Liver (tissue), 9 donors: Measurements from ENCODE around the gene C4orf17. TPM values are rescaled to one million over a fixed set of nuclear protein-coding genes. Genes with fewer than 3 reads are reported as not detected.

Experiments used
- DNase-seq: peaks from one replicate; pipeline ENCODE4 v3.0.0-alpha.2; 2017; ENCODE audit warnings: low spot score
- H3K27ac ChIP-seq, 2 donors: one replicate each; pipeline ENCODE4 v1.7.0; 2013; ENCODE audit warnings: inconsistent platforms in 2 of 2, low read length in 2 of 2, control low read depth in 1 of 2, low read depth in 1 of 2, mild to moderate bottlenecking in 1 of 2
- H3K27me3 ChIP-seq, 4 donors: one replicate each; pipeline versions ENCODE4 v1.6.1 to v1.7.0; 2013; ENCODE audit warnings: low read length in 3 of 4, inconsistent platforms in 1 of 4, mild to moderate bottlenecking in 1 of 4, moderate library complexity in 1 of 4; ENCODE audit not compliant: control insufficient read depth in 4 of 4, insufficient read depth in 4 of 4
- H3K36me3 ChIP-seq, 4 donors: one replicate each; pipeline versions ENCODE4 v1.6.1 to v1.7.0; 2013; ENCODE audit warnings: low read length in 3 of 4, mild to moderate bottlenecking in 3 of 4, low read depth in 1 of 4, moderate library complexity in 1 of 4; ENCODE audit not compliant: control insufficient read depth in 4 of 4, insufficient read depth in 3 of 4
- H3K4me1 ChIP-seq, 4 donors: one replicate each; pipeline versions ENCODE4 v1.6.1 to v1.7.0; 2013; ENCODE audit warnings: low read length in 3 of 4, mild to moderate bottlenecking in 3 of 4, moderate library complexity in 1 of 4; ENCODE audit not compliant: control insufficient read depth in 4 of 4, insufficient read depth in 4 of 4
- H3K4me3 ChIP-seq, 3 donors: one replicate each; pipeline versions ENCODE4 v1.6.1 to v1.7.0; 2013; ENCODE audit warnings: low read length in 3 of 3, control low read depth in 1 of 3, low read depth in 1 of 3, mild to moderate bottlenecking in 1 of 3
- H3K9ac ChIP-seq, 2 donors: one replicate each; pipeline ENCODE4 v1.7.0; 2013; ENCODE audit warnings: low read length in 2 of 2, mild to moderate bottlenecking in 2 of 2, moderate library complexity in 2 of 2, control low read depth in 1 of 2, low read depth in 1 of 2
- H3K9me3 ChIP-seq, 4 donors: one replicate each; pipeline versions ENCODE4 v1.6.1 to v1.7.0; 2013; ENCODE audit warnings: low read length in 3 of 4; ENCODE audit not compliant: control insufficient read depth in 4 of 4
- ATF3 ChIP-seq: IDR thresholded peaks from 2 replicates; pipeline ENCODE4 v1.6.1; 2016; ENCODE audit warnings: antibody characterized with exemption
- EGR1 ChIP-seq, 2 donors: IDR thresholded peaks; 2 replicates each; pipeline ENCODE4 v1.6.1; 2016 to 2018; ENCODE audit warnings: antibody characterized with exemption in 2 of 2, low read depth in 2 of 2
- FOXA1 ChIP-seq: IDR thresholded peaks from 2 replicates; pipeline ENCODE4 v1.6.1; 2016; ENCODE audit warnings: antibody characterized with exemption
- FOXA2 ChIP-seq: IDR thresholded peaks from 2 replicates; pipeline ENCODE4 v1.6.1; 2016; ENCODE audit warnings: antibody characterized with exemption
- GABPA ChIP-seq, 2 donors: IDR thresholded peaks in 1 of 2; conservative IDR thresholded peaks in 1 of 2; 2 replicates each; pipeline ENCODE4 v1.6.1; 2016; ENCODE audit warnings: antibody characterized with exemption in 2 of 2, mild to moderate bottlenecking in 1 of 2, moderate library complexity in 1 of 2
- HNF4A ChIP-seq, 2 donors: conservative IDR thresholded peaks; 2 replicates each; pipeline ENCODE4 v1.6.1; 2016; ENCODE audit warnings: antibody characterized with exemption in 2 of 2, mild to moderate bottlenecking in 2 of 2
- HNF4G ChIP-seq: IDR thresholded peaks from 2 replicates; pipeline ENCODE4 v1.6.1; 2016; ENCODE audit warnings: antibody characterized with exemption
- JUND ChIP-seq, 2 donors: IDR thresholded peaks; 2 replicates each; pipeline ENCODE4 v1.6.1; 2016; ENCODE audit warnings: antibody characterized with exemption in 2 of 2
- NR2F2 ChIP-seq: IDR thresholded peaks from 2 replicates; pipeline ENCODE4 v1.6.1; 2016; ENCODE audit warnings: antibody characterized with exemption
- RAD21 ChIP-seq, 2 donors: IDR thresholded peaks; 2 replicates each; pipeline ENCODE4 v1.6.1; 2016; ENCODE audit warnings: antibody characterized with exemption in 2 of 2, mild to moderate bottlenecking in 2 of 2
- REST ChIP-seq: IDR thresholded peaks from 2 replicates; pipeline ENCODE4 v1.6.1; 2016; ENCODE audit warnings: antibody characterized with exemption, mild to moderate bottlenecking
- RXRA ChIP-seq, 2 donors: IDR thresholded peaks; 2 replicates each; pipeline ENCODE4 v1.6.1; 2017 to 2018; ENCODE audit warnings: antibody characterized with exemption in 2 of 2, mild to moderate bottlenecking in 1 of 2
- SP1 ChIP-seq: IDR thresholded peaks from 2 replicates; pipeline ENCODE4 v1.6.1; 2018; ENCODE audit warnings: antibody characterized with exemption, mild to moderate bottlenecking
- TAF1 ChIP-seq: conservative IDR thresholded peaks from 2 replicates; pipeline ENCODE4 v1.6.1; 2016; ENCODE audit warnings: antibody characterized with exemption, mild to moderate bottlenecking
- YY1 ChIP-seq: IDR thresholded peaks from 2 replicates; pipeline ENCODE4 v1.6.1; 2016; ENCODE audit warnings: antibody characterized with exemption, mild to moderate bottlenecking
- ZBTB33 ChIP-seq: IDR thresholded peaks from 2 replicates; pipeline ENCODE4 v1.6.1; 2016; ENCODE audit warnings: antibody characterized with exemption
- WGBS: extraction: QIAGEN DNeasy Blood & Tissue Kit; methylation state at CpG from one replicate; pipeline ENCODE4 v1.1.7; 2013; 5-methylcytosine and 5-hydroxymethylcytosine counted together
- polyA plus RNA-seq, 2 donors: library from polyadenylated mRNA; stranded (reverse) in 1 of 2; unstranded in 1 of 2; fragments of 200-250 nt in 1 of 2; fragments of >200 nt in 1 of 2; fragmentation: Nextera tagmentation in 1 of 2; extraction: Ambion mirVana in 1 of 2; gene quantifications; one replicate each; pipeline versions ENCODE4 v1.2.1 to v1.2.3, GENCODE V29; 2013 to 2015
- total RNA-seq, 2 donors: library from RNA; depleted of rRNA; stranded (reverse); fragments of >200 nt; gene quantifications; one replicate each; pipeline ENCODE4 v1.2.3, GENCODE V29; 2014
- TF ChIP-seq, protein P1 (sequence below): fragments of 150-350 bp; IDR thresholded peaks from 2 replicates; pipeline ENCODE4 v1.5.1; 2017; ENCODE audit warnings: improper control_type of control experiment, low read depth, low read length; ENCODE audit not compliant: missing input control
- donor health status: healthy.
- donor health status: healthy.
- donor health status: healthy.
- donor health status: healthy.
- donor health status: healthy.

C4orf17 gene
- total and polyA plus RNA-seq, 4 donors: not detected

GRCh38 chr4:99462875-99463464 is 47.9 kb upstream of the C4orf17 start:
- H3K4me3 ChIP-seq: no peak overlapping the region
- H3K4me1 ChIP-seq: peaks cover 7 to 36% (median 30%) of the 10 kb centered on the region in 4 donors
- peak; percentile 39 for DNase-seq
- H3K9me3 ChIP-seq: no peaks in the 10 kb centered on the region
- no peak overlapping the region for H3K9ac ChIP-seq
- WGBS: 23% methylated on average over 4 of the region's 4 CpGs
- TF ChIP-seq RAD21 (IDR thresholded peaks at IDR 0.05): peak; percentile 100
- TF ChIP-seq, protein P1, sequence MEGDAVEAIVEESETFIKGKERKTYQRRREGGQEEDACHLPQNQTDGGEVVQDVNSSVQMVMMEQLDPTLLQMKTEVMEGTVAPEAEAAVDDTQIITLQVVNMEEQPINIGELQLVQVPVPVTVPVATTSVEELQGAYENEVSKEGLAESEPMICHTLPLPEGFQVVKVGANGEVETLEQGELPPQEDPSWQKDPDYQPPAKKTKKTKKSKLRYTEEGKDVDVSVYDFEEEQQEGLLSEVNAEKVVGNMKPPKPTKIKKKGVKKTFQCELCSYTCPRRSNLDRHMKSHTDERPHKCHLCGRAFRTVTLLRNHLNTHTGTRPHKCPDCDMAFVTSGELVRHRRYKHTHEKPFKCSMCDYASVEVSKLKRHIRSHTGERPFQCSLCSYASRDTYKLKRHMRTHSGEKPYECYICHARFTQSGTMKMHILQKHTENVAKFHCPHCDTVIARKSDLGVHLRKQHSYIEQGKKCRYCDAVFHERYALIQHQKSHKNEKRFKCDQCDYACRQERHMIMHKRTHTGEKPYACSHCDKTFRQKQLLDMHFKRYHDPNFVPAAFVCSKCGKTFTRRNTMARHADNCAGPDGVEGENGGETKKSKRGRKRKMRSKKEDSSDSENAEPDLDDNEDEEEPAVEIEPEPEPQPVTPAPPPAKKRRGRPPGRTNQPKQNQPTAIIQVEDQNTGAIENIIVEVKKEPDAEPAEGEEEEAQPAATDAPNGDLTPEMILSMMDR: peak; percentile 81
- no peak for TF ChIP-seq FOXA2
- no peak for TF ChIP-seq GABPA (IDR thresholded peaks at IDR 0.05 in 1 of 2, conservative IDR thresholded peaks at IDR 0.05 in 1 of 2)
- peak; percentile 9 to 28 for TF ChIP-seq RXRA (IDR thresholded peaks at IDR 0.05)
- no peak for TF ChIP-seq HNF4G
- no peak for TF ChIP-seq TAF1
- no peaks in the 10 kb centered on the region for H3K36me3 ChIP-seq
- H3K27ac ChIP-seq: no peak overlapping the region
- no peaks in the 10 kb centered on the region for H3K27me3 ChIP-seq

GRCh38 chr4:99463566-99463965 is 47.3 kb upstream of the C4orf17 start:
- H3K4me1 ChIP-seq: peaks cover 7 to 34% (median 30%) of the 10 kb centered on the region in 4 donors
- no peak overlapping the region for H3K4me3 ChIP-seq
- H3K9me3 ChIP-seq: no peaks in the 10 kb centered on the region
- no peaks in the 10 kb centered on the region for H3K36me3 ChIP-seq
- H3K9ac ChIP-seq: no peak overlapping the region
- H3K27me3 ChIP-seq: no peaks in the 10 kb centered on the region
- no peak for DNase-seq
- TF ChIP-seq, protein P1: no peak
- TF ChIP-seq TAF1 (no peak), GABPA (IDR thresholded peaks at IDR 0.05 in 1 of 2, conservative IDR thresholded peaks at IDR 0.05 in 1 of 2) (no peak), HNF4A (conservative IDR thresholded peaks at IDR 0.05) (no peak), RAD21 (IDR thresholded peaks at IDR 0.05) (no peak)
- 89% methylated on average over 2 of the region's 2 CpGs for WGBS
- H3K27ac ChIP-seq: no peak overlapping the region

- Histone ChIP-seq H3K27me3 (no peaks in the 10 kb centered on the region), H3K27ac (no peak overlapping the region), H3K4me1 (peaks cover 0 to 1% (median under 1%) of the 10 kb centered on the region in 4 donors), H3K36me3 (no peaks in the 10 kb centered on the region), H3K4me3 (no peak overlapping the region), H3K9ac (no peak overlapping the region), H3K9me3 (no peaks in the 10 kb centered on the region)
- no peak for DNase-seq
- WGBS: 79% methylated on average over 2 of the region's 2 CpGs
- TF ChIP-seq ZBTB33 (no peak), REST (no peak), SP1 (no peak), TAF1 (no peak), FOXA2 (no peak), ATF3 (no peak), HNF4G (no peak), NR2F2 (no peak), FOXA1 (no peak), HNF4A (conservative IDR thresholded peaks at IDR 0.05) (no peak), JUND (IDR thresholded peaks at IDR 0.05) (no peak), RXRA (IDR thresholded peaks at IDR 0.05) (no peak), EGR1 (IDR thresholded peaks at IDR 0.05; ENCODE audit: low read depth in 2 of 2) (no peak), YY1 (no peak)
Observed at GRCh38 chr4:99467887-99468286, 42.9 kb upstream of the C4orf17 start.
